Measurements from ENCODE around the gene CDH13. TPM values are rescaled to one million over a fixed set of nuclear protein-coding genes. Genes with fewer than 3 reads are reported as not detected.

The CDH13 gene
- total RNA-seq, 1 donor from 2014 or later: not detected

DNA sequence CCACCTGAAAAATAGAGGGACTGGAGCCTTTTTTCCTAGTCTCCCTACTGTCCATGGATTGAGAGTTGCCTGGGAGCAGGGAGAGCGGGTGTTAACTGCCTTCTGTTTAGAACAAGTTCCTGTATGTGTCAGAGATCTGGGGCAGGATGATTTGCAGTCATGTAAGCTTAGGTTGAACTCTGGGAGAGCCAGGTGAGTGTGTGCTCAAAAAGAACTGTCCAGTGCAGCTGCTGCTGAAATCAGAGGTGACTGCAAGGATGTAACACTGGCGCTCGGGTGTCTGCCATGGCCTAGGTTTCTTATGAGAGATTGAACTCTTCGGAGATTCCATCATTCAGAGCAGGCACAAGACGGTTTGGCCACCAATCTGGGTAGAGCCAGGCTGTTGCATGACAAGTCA, 432.5 kb downstream of the CDH13 start:
- POLR2A ChIA-PET: no interaction called here
- no peak for DNase-seq
- H3K36me3 Mint-ChIP-seq (ENCODE audit: low read depth): no peaks in the 10 kb centered on the region
- CTCF ChIA-PET: no interaction called here
- TF ChIP-seq, protein P1, sequence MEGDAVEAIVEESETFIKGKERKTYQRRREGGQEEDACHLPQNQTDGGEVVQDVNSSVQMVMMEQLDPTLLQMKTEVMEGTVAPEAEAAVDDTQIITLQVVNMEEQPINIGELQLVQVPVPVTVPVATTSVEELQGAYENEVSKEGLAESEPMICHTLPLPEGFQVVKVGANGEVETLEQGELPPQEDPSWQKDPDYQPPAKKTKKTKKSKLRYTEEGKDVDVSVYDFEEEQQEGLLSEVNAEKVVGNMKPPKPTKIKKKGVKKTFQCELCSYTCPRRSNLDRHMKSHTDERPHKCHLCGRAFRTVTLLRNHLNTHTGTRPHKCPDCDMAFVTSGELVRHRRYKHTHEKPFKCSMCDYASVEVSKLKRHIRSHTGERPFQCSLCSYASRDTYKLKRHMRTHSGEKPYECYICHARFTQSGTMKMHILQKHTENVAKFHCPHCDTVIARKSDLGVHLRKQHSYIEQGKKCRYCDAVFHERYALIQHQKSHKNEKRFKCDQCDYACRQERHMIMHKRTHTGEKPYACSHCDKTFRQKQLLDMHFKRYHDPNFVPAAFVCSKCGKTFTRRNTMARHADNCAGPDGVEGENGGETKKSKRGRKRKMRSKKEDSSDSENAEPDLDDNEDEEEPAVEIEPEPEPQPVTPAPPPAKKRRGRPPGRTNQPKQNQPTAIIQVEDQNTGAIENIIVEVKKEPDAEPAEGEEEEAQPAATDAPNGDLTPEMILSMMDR (IDR thresholded peaks at IDR 0.05): no peak
- no peaks in the 10 kb centered on the region for H3K9me3 Mint-ChIP-seq
- no peaks in the 10 kb centered on the region for H3K4me1 Mint-ChIP-seq
- H3K27ac Mint-ChIP-seq: no peak overlapping the region
- H3K4me3 Mint-ChIP-seq: no peak overlapping the region
- ATAC-seq (ENCODE audit: low read depth): no peak
- intact Hi-C loops (cut with micrococcal nuclease): no loop called here
- H3K27me3 Mint-ChIP-seq: peaks cover 2% of the 10 kb centered on the region

DNA sequence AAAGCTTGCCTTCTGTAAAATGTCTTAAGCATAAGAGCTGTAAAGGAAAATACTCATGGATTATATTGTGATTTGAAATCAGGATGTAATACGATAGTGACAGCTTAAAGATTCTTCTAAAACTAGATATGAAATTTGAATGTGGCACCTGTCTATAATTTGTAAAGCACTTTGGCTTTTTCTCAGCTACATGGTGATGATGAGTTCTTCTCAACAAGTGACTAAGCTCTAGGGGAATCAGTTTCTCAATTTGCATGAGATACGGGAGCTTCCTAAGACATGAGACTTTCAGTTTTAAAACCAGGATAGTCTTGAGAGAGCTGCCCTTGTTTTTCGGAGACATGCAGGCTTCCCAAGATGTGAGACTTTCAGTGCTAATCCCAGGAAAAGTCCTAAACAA, 439.2 kb downstream of the CDH13 start:
- peaks cover 9% of the 10 kb centered on the region for H3K9me3 Mint-ChIP-seq
- no peak for DNase-seq
- H3K36me3 Mint-ChIP-seq (ENCODE audit: low read depth): no peaks in the 10 kb centered on the region
- H3K4me1 Mint-ChIP-seq: no peaks in the 10 kb centered on the region
- intact Hi-C loops (cut with micrococcal nuclease): no loop called here
- ChIA-PET POLR2A (no interaction called here), CTCF (no interaction called here)
- H3K4me3 Mint-ChIP-seq: no peak overlapping the region
- no peaks in the 10 kb centered on the region for H3K27me3 Mint-ChIP-seq
- no peak for ATAC-seq (ENCODE audit: low read depth)
- no peak overlapping the region for H3K27ac Mint-ChIP-seq
- TF ChIP-seq, protein P1 (IDR thresholded peaks at IDR 0.05): no peak

DNA sequence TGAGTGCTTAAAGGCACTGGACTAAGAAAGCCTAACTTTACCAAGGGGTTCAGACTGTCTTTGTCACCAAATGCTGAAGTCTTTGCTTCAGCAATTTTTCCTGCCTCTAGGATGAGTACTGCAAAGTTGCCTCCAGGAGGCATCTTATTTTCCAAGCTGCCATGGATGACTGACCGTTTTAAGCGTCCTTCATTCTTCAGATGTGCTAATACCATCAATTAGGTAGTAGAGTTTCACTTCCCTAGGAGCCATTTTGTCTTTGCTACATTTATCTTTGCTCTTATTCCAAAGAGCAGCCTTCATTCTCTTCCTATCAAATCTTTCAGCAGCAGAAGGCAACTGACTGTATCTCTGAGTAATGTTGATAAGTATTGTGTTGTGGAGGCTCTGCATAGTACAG, 440.1 kb downstream of the CDH13 start:
- intact Hi-C loops (cut with micrococcal nuclease): no loop called here
- H3K4me3 Mint-ChIP-seq: no peak overlapping the region
- ChIA-PET POLR2A (no interaction called here), CTCF (no interaction called here)
- no peaks in the 10 kb centered on the region for H3K36me3 Mint-ChIP-seq (ENCODE audit: low read depth)
- TF ChIP-seq, protein P1 (IDR thresholded peaks at IDR 0.05): no peak
- H3K27ac Mint-ChIP-seq: no peak overlapping the region
- H3K4me1 Mint-ChIP-seq: no peaks in the 10 kb centered on the region
- no peaks in the 10 kb centered on the region for H3K27me3 Mint-ChIP-seq
- DNase-seq (no peak), ATAC-seq (ENCODE audit: low read depth) (no peak)
- H3K9me3 Mint-ChIP-seq: peaks cover 9% of the 10 kb centered on the region

DNA sequence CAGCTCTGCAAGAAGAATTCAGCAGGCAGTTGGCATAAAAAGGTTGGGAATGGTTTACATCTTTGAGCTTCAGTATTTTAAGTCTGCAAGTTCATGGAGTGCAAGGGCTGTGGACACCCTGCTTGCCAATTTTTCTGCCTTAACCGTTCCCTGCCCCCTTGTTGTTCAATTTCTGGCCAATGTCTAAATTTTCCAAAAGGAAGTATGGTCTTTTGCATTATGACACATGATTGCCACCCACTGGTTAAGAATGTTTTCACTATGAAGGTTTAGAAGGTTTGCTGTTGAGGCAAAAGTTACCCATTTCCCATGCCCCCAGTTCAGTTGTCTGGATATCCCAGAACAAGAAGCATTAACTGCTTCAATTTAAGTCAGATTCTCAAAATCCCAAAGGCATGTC, 441.9 kb downstream of the CDH13 start:
- no peak for DNase-seq
- ATAC-seq (ENCODE audit: low read depth): no peak
- peaks cover 9% of the 10 kb centered on the region for H3K9me3 Mint-ChIP-seq
- POLR2A ChIA-PET: no interaction called here
- no peaks in the 10 kb centered on the region for H3K27me3 Mint-ChIP-seq
- no peaks in the 10 kb centered on the region for H3K4me1 Mint-ChIP-seq
- no peaks in the 10 kb centered on the region for H3K36me3 Mint-ChIP-seq (ENCODE audit: low read depth)
- TF ChIP-seq, protein P1 (IDR thresholded peaks at IDR 0.05): no peak
- CTCF ChIA-PET: no interaction called here
- no peak overlapping the region for H3K4me3 Mint-ChIP-seq
- H3K27ac Mint-ChIP-seq: no peak overlapping the region
- intact Hi-C loops (cut with micrococcal nuclease): no loop called here

DNA sequence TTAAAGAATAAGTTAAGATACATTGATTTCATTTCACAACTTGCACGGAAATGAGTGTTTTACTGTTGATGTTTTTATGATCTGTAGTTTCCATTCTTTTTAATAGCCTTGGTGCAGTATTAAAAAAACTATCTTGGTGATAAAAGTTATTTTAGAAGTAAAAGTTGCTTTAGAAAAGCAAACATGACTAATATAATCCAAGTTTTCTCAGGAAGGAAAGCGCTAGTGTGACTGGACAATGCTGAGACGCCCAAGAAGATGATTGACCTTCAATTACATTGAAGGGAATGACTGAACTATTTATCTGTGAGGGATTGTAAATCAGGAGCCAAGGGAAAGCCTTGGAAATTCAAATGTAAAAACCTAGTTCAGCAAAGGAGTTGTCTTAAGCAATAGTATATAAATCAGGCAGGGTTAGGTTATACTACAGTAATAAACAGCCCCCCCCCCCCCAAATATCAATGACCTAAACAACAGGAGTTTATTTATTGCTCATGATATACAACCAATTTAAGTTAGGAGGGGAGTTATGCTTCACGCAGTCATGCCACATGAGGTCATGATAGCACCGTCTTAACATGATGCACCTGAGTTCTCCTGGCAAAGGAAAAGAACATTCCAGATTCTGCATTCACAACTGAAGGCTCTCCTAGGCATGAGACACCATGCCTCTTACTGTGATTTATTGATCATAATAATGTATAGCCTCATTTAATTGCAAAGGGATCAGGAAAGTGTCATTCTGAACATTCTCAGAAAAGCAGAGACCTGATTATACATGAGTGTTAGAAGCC, 443.8 kb downstream of the CDH13 start:
- ChIA-PET POLR2A (no interaction called here), CTCF (no interaction called here)
- H3K4me1 Mint-ChIP-seq: no peaks in the 10 kb centered on the region
- no peaks in the 10 kb centered on the region for H3K27me3 Mint-ChIP-seq
- peaks cover 6% of the 10 kb centered on the region for H3K9me3 Mint-ChIP-seq
- no peak for ATAC-seq (ENCODE audit: low read depth)
- H3K36me3 Mint-ChIP-seq (ENCODE audit: low read depth): no peaks in the 10 kb centered on the region
- no peak overlapping the region for H3K4me3 Mint-ChIP-seq
- no peak for DNase-seq
- no peak overlapping the region for H3K27ac Mint-ChIP-seq
- TF ChIP-seq, protein P1 (IDR thresholded peaks at IDR 0.05): no peak
- intact Hi-C loops (cut with micrococcal nuclease): no loop called here

Data from activated B cell treated with CpG ODN at 0.5 μM for 24 hours (primary cell).